ENCODE results near the gene GAB1. TPM values are rescaled to one million over a fixed set of nuclear protein-coding genes. Genes with fewer than 3 reads are reported as not detected.

The GAB1 gene
- total RNA-seq, 2 donors from 2014 or later: 48.9 to 81.2 TPM

GRCh38 chr4:143302536-143302935 is 34.1 kb upstream of the GAB1 start:
- Histone ChIP-seq H3K4me3 (no peak overlapping the region), H3K27me3 (no peaks in the 10 kb centered on the region), H3K4me1 (no peaks in the 10 kb centered on the region), H3K9ac (ENCODE audit: low read depth in 2 of 2, low read length in 2 of 2) (no peak overlapping the region), H3K27ac (no peak overlapping the region), H3K36me3 (no peaks in the 10 kb centered on the region), H3K9me3 (no peaks in the 10 kb centered on the region)
- no peak for DNase-seq
- TF ChIP-seq CTCF (IDR thresholded peaks at IDR 0.05): no peak
- intact Hi-C loops (cut with DNase I): no loop called here

- no peak for DNase-seq
- Histone ChIP-seq H3K4me1 (no peaks in the 10 kb centered on the region), H3K36me3 (no peaks in the 10 kb centered on the region), H3K4me3 (no peak overlapping the region), H3K9me3 (no peaks in the 10 kb centered on the region), H3K27ac (no peak overlapping the region), H3K27me3 (no peaks in the 10 kb centered on the region), H3K9ac (ENCODE audit: low read depth in 2 of 2, low read length in 2 of 2) (no peak overlapping the region)
- no peak for TF ChIP-seq CTCF (IDR thresholded peaks at IDR 0.05)
- intact Hi-C loops (cut with DNase I): no loop called here
Measured at GRCh38 chr4:143306788-143307187, 29.9 kb upstream of the GAB1 start.

GRCh38 chr4:143307531-143307930 is 29.1 kb upstream of the GAB1 start:
- no peak overlapping the region for H3K27ac ChIP-seq
- no peak overlapping the region for H3K4me3 ChIP-seq
- H3K36me3 ChIP-seq: no peaks in the 10 kb centered on the region
- no peaks in the 10 kb centered on the region for H3K4me1 ChIP-seq
- DNase-seq: peak; percentile 63
- intact Hi-C loops (cut with DNase I): no loop called here
- TF ChIP-seq CTCF (IDR thresholded peaks at IDR 0.05): no peak
- no peak overlapping the region for H3K9ac ChIP-seq (ENCODE audit: low read depth in 2 of 2, low read length in 2 of 2)
- H3K9me3 ChIP-seq: no peaks in the 10 kb centered on the region
- no peaks in the 10 kb centered on the region for H3K27me3 ChIP-seq

GRCh38 chr4:143308377-143308776 is 28.3 kb upstream of the GAB1 start:
- intact Hi-C loops (cut with DNase I): no loop called here
- no peaks in the 10 kb centered on the region for H3K27me3 ChIP-seq
- H3K4me3 ChIP-seq: no peak overlapping the region
- H3K4me1 ChIP-seq: no peaks in the 10 kb centered on the region
- TF ChIP-seq CTCF (IDR thresholded peaks at IDR 0.05): no peak
- no peaks in the 10 kb centered on the region for H3K36me3 ChIP-seq
- H3K9me3 ChIP-seq: no peaks in the 10 kb centered on the region
- H3K9ac ChIP-seq (ENCODE audit: low read depth in 2 of 2, low read length in 2 of 2): no peak overlapping the region
- no peak for DNase-seq
- H3K27ac ChIP-seq: no peak overlapping the region

GRCh38 chr4:143311924-143312323 is 24.8 kb upstream of the GAB1 start:
- no peak overlapping the region for H3K4me3 ChIP-seq
- no peaks in the 10 kb centered on the region for H3K36me3 ChIP-seq
- H3K9ac ChIP-seq (ENCODE audit: low read depth in 2 of 2, low read length in 2 of 2): no peak overlapping the region
- no peak overlapping the region for H3K27ac ChIP-seq
- no peaks in the 10 kb centered on the region for H3K4me1 ChIP-seq
- DNase-seq: no peak
- TF ChIP-seq CTCF (IDR thresholded peaks at IDR 0.05): no peak
- no peaks in the 10 kb centered on the region for H3K27me3 ChIP-seq
- intact Hi-C loops (cut with DNase I): no loop called here
- H3K9me3 ChIP-seq: no peaks in the 10 kb centered on the region

- no peak for TF ChIP-seq CTCF (IDR thresholded peaks at IDR 0.05)
- intact Hi-C loops (cut with DNase I): no loop called here
- no peak overlapping the region for H3K9ac ChIP-seq (ENCODE audit: low read depth in 2 of 2, low read length in 2 of 2)
Measured at GRCh38 chr4:143313521-143313920, 23.2 kb upstream of the GAB1 start.

More at GRCh38 chr4:143313521-143313920, 23.2 kb upstream of the GAB1 start:
- Histone ChIP-seq H3K4me3 (no peak overlapping the region), H3K36me3 (no peaks in the 10 kb centered on the region), H3K4me1 (no peaks in the 10 kb centered on the region), H3K9me3 (no peaks in the 10 kb centered on the region), H3K27ac (no peak overlapping the region), H3K27me3 (no peaks in the 10 kb centered on the region)
- no peak for DNase-seq

Measured in colonic mucosa (tissue), 4 donors.